Sigmoid colon (tissue), 4 donors: ENCODE data around the gene KCTD1.

Source experiments
- CTCF ChIP-seq, 4 experiments: fragments of 450-650 bp in 3 of 4; fragments of 200-600 bp in 1 of 4; IDR thresholded peaks; one replicate each; pipeline ENCODE4 v1.5.1; 2016 to 2019; ENCODE audit warnings: antibody characterized with exemption in 4 of 4, mild to moderate bottlenecking in 3 of 4, moderate library complexity in 2 of 4
- EP300 ChIP-seq, 4 donors: sonication (generic); formaldehyde crosslinking; IDR thresholded peaks; one replicate each; pipeline ENCODE4 v1.6.1; 2017; ENCODE audit warnings: antibody characterized with exemption in 4 of 4
- POLR2A ChIP-seq, 2 donors: fragments of 450-650 bp; IDR thresholded peaks; one replicate each; pipeline ENCODE4 v1.6.1; 2016; ENCODE audit warnings: antibody characterized with exemption in 2 of 2, mild to moderate bottlenecking in 2 of 2, moderate library complexity in 2 of 2
- POLR2AphosphoS5 ChIP-seq, 4 donors: sonication (generic); formaldehyde crosslinking; IDR thresholded peaks; one replicate each; pipeline ENCODE4 v1.6.1; 2017; ENCODE audit warnings: antibody characterized with exemption in 4 of 4

- TF ChIP-seq EP300 (IDR thresholded peaks at IDR 0.05) = no peak
- no peak for TF ChIP-seq CTCF (IDR thresholded peaks at IDR 0.05)
- TF ChIP-seq POLR2AphosphoS5 (IDR thresholded peaks at IDR 0.05) = no peak
- no peak for TF ChIP-seq POLR2A (IDR thresholded peaks at IDR 0.05)
Observed at GRCh38 chr18:26491194-26491816, 57.0 kb downstream of the KCTD1 start.
